ENCODE results near the gene CCL4. TPM values are rescaled to one million over a fixed set of nuclear protein-coding genes. Genes with fewer than 3 reads are reported as not detected.
"Not testable (repeated sequence)": the region's sequence is repeated elsewhere in the genome, so short reads cannot be mapped to it uniquely, and the experiment has no call there.

Gene CCL4
- total RNA-seq, 2 donors from 2014 or later, result 379 to 582 TPM

DNA sequence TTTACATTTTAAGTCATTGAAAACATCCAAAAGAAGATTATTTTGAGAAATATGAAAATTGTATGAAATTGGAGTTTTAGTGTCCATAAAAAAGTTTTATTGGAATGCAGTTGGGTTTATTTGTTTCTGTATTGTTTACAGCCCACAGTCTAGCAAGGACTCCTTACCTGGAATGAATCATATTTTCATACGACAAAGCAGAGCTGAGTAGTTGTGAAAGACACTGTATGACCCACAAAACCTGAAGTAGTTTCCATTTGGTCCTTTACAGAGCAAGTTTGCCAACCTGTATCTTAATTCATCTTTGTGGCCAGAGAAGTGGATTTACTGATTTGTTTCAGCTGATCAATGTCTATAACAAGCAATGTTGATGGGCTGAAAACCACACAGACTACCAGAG, 29.3 kb upstream of the CCL4 start:
- DNase-seq (ENCODE audit: low spot score) (no peak), ATAC-seq (peak; percentile 73 to 81)
- peak overlapping the region; percentile 63 for H3K4me3 Mint-ChIP-seq
- H3K4me1 Mint-ChIP-seq (ENCODE audit: low read depth in 2 of 2), result peaks cover 60 to 76% of the 10 kb centered on the region in 2 donors
- H3K27me3 Mint-ChIP-seq, result no peaks in the 10 kb centered on the region
- no peaks in the 10 kb centered on the region for H3K9me3 Mint-ChIP-seq
- peaks cover 7% of the 10 kb centered on the region for H3K36me3 Mint-ChIP-seq
- H3K27ac Mint-ChIP-seq, result peak overlapping the region; percentile 92 to 98

DNA sequence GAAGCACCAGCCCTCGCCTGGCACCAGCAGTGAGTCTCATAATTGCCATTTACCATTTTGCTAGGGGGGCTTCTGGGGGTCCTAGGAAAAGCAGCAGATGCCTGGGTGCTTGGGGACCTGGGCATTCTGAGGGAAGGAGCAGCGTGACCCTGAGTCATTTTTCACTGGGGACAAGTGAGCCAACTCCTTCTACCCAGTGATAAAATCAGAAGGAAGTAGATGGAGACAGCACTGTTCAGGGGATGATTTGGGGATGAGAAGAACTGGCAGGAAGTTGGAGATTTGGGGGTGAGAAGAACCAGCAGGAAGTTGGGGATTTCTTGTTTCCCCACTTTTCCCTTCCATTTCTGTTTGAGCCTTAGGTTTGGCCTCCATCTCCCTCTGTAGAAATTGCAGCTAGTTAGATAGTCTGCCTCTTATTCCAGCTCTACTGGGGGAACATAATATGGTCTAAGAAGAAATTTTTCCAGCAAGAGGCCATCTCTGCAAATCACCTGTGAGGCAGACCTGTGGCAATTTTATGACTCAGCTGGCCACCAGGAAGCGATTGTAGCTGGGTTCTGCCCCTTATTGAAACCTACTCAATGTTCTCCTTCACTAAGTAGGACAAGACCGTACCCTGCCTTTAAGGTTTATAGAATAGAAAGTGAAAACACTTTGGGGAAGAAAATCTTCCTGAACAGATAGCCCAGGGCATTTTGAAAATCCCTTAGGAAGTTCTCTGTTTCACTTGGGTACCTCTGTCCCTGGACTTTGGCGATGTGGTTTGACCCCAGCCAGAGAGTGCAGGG, 21.8 kb upstream of the CCL4 start:
- DNase-seq (ENCODE audit: low spot score); H3K36me3 Mint-ChIP-seq; H3K27me3 Mint-ChIP-seq; H3K9me3 Mint-ChIP-seq: not testable (repeated sequence)
- Mint-ChIP-seq H3K4me1 (ENCODE audit: low read depth in 2 of 2) (peaks cover 59 to 73% of the 10 kb centered on the region in 2 donors), H3K4me3 (peak overlapping the region; percentile 90), H3K27ac (peak overlapping the region; percentile 96 to 97)
- peak; percentile 25 to 55 for ATAC-seq

DNA sequence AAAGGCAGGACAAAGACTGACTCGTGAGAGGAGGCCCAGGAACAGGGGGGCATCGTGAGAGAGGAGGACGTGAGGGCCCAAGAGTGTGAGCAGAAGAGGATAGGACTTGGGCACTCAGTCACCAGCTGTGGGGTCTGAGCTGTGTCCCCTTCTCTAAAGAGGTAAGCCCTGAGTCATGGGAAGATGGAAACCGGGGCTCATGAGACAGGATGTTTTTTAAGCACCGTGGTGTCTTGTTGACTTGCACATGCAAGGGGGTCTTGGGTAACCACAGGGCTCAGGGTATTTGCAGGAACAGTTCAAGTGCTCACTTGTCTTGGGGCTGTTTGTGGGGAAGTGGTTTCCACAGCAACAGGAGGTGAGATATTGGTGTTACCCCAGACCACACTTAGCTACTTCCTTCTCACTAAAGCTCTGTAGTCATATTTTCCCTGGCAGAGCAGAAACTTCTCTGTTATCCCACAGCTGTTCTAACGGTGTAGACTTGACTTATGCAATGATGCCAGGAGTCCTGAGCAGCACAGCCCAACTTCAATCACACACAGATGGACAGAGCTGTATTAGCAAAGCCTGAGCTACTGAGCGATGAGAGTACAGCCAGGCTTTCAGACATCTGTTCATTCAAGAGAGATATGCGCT, 21.0 kb upstream of the CCL4 start:
- H3K27ac Mint-ChIP-seq, result peak overlapping the region; percentile 96 to 97
- peaks cover 59 to 77% of the 10 kb centered on the region in 2 donors for H3K4me1 Mint-ChIP-seq (ENCODE audit: low read depth in 2 of 2)
- H3K27me3 Mint-ChIP-seq, H3K9me3 Mint-ChIP-seq, H3K36me3 Mint-ChIP-seq: not testable (repeated sequence)
- H3K4me3 Mint-ChIP-seq, result peak overlapping the region; percentile 90
- ATAC-seq, result peak; percentile 91 to 92
- DNase-seq (ENCODE audit: low spot score), result peak; percentile 93

DNA sequence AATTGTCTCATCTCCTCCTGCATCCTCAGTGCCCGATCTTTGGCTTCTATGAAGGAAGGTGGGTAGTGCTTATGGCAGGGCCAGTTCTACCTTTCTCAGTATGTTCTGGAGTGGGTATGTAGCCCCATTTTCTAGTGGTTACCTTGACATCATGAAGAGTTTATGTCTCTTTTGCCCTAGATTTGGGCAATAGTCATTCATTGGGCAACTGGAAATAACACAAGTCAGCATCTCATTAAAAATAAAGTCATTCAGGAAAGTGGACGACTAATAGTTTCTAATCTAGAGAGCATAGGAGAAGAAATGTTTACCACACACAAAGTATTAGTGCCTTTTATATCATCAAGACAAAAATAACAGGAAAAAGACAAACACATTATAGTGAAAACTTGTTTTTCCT, 19.9 kb upstream of the CCL4 start:
- Mint-ChIP-seq H3K27ac (peak overlapping the region; percentile 85 to 96), H3K4me1 (ENCODE audit: low read depth in 2 of 2) (peaks cover 60 to 79% of the 10 kb centered on the region in 2 donors), H3K4me3 (peak overlapping the region; percentile 90)
- not testable (repeated sequence) for ATAC-seq; H3K27me3 Mint-ChIP-seq; H3K36me3 Mint-ChIP-seq; DNase-seq (ENCODE audit: low spot score); H3K9me3 Mint-ChIP-seq

DNA sequence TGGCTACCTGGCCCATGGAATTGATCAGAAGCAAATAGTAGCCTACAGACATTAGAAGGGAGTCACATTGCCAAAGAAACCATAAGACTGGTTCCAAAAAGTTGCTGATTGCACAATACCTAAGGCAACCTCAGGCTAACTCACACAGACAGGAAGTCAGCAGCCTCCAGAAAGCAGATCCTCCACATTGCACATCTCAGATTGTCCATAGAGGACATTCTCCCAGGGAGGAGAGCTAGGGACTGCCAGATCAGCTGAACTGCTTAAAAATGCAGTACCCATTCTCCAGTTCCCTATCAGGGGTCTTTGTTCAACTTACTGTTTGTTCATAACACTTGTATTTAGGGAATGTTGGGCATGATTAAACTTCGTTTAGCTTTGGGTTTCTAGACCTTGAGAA, 17.9 kb upstream of the CCL4 start:
- DNase-seq (ENCODE audit: low spot score), result no peak
- Mint-ChIP-seq H3K4me1 (ENCODE audit: low read depth in 2 of 2) (peaks cover 79 to 91% of the 10 kb centered on the region in 2 donors), H3K4me3 (peak overlapping the region; percentile 90)

DNA sequence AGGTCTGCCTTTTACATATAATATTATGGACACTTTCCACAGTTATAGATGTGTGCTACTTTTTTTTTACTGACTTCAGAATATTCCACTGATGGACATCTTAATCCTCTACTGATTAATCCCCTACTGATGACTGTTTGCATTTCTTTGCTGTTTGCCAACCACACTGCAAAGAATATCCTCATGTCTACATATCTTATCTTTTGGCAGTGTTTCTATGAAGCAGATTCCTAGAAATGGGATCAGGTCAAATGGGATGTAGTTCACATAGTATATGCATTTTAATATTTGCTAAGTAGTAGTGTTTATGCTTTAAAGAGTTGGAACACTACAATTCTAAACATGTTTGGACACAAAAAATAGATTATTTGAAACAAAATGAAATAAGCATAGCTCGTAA, 16.8 kb upstream of the CCL4 start:
- DNase-seq (ENCODE audit: low spot score) (no peak), ATAC-seq (no peak)
- Mint-ChIP-seq H3K9me3 (no peaks in the 10 kb centered on the region), H3K27ac (peak overlapping the region; percentile 95 to 96), H3K27me3 (no peaks in the 10 kb centered on the region), H3K36me3 (peaks cover 6% of the 10 kb centered on the region), H3K4me1 (ENCODE audit: low read depth in 2 of 2) (peaks cover 77 to 92% of the 10 kb centered on the region in 2 donors), H3K4me3 (peak overlapping the region; percentile 86)

More for the DNA sequence above, 17.9 kb upstream of the CCL4 start:
- H3K27me3 Mint-ChIP-seq, result no peaks in the 10 kb centered on the region
- H3K36me3 Mint-ChIP-seq, result peaks cover 6% of the 10 kb centered on the region
- H3K9me3 Mint-ChIP-seq, result no peaks in the 10 kb centered on the region
- ATAC-seq, result no peak
- H3K27ac Mint-ChIP-seq, result peak overlapping the region; percentile 87 to 96

DNA sequence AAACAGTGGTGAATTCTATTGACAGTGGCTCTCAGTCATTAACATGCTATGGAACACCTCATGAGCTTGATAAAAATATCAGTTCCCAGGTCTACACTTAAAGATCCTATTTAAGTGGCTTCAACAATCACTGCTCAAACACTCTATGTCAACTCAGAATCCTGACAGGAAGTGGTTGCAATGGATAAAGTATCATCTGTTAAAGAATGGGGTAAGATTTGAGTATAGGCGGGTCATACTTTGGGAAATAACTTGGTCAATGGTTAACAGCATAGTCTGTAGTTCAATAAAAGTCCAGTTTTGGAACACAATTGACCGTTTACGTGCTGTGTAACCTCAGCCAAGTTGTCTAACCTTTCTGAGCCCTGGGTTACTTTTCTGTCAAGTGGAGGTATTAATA, 16.2 kb upstream of the CCL4 start:
- H3K27me3 Mint-ChIP-seq; ATAC-seq; H3K36me3 Mint-ChIP-seq; DNase-seq (ENCODE audit: low spot score); H3K9me3 Mint-ChIP-seq: not testable (repeated sequence)
- Mint-ChIP-seq H3K27ac (peak overlapping the region; percentile 95 to 96), H3K4me1 (ENCODE audit: low read depth in 2 of 2) (peaks cover 76 to 91% of the 10 kb centered on the region in 2 donors), H3K4me3 (peak overlapping the region; percentile 86)

DNA sequence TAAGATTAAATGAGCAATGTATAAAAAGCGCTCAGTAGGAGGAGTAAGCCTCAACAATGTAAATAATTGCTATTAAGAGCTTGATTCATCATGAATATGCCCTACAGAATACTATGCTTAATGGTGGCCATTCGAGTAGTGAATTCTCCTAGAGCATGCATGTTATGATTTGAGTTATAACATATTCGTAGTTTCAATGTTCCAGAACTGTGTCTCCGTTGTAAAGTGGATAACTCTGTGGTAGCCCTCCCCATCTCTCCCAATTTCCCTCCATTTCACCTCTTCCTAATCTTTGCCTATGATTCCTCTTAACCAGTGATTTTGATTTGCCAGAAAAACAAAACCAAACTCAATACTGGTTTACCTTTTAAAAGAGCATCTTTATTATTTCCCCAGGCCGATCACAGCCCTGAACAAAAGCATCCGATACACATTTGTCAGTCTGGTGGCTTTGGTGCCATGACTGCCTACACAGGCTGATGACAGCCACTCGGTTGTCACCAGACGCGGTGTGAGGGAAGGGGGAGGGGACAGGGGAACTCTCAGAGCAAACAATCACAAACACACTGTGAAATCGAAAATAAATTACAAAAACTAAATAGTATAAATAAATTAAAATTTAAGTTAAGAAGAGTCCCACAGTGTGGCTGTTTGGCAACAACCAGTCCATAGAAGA, 15.6 kb upstream of the CCL4 start:
- peak overlapping the region; percentile 86 for H3K4me3 Mint-ChIP-seq

DNA sequence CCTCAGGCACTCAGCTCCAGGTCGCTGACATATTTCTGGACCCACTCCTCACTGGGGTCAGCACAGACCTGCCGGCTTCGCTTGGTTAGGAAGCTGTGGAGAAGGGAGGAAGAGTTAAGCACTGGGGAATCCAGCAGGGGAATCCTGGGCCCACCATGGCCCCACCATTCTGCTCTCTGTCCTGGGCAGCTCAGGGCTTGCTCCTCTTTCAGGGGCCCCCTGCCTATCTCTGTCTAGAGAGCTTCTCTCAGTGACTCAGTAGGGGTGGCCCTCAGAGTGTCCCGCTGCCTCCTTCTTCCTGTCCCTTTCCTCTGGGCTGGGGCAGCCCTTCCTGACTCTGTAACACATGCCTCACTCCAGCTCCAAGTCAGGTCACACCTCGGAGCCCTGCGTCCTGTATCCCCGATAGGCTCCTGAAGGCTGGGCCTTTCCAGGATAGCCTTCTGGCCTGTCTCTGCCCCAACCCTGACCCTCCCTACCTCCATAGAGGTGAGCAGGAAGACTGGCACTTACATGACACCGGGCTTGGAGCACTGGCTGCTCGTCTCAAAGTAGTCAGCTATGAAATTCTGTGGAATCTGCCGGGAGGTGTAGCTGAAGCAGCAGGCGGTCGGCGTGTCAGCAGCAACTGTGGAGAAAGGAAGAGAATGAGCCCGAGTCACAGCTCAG, 14.8 kb upstream of the CCL4 start:
- peak overlapping the region; percentile 86 for H3K4me3 Mint-ChIP-seq
- peak; percentile 79 for DNase-seq (ENCODE audit: low spot score)
- H3K4me1 Mint-ChIP-seq (ENCODE audit: low read depth in 2 of 2), result peaks cover 73 to 89% of the 10 kb centered on the region in 2 donors
- peaks cover 3% of the 10 kb centered on the region for H3K9me3 Mint-ChIP-seq
- peak overlapping the region; percentile 95 to 96 for H3K27ac Mint-ChIP-seq
- no peaks in the 10 kb centered on the region for H3K27me3 Mint-ChIP-seq
- peak; percentile 17 to 24 for ATAC-seq
- H3K36me3 Mint-ChIP-seq, result peaks cover 11% of the 10 kb centered on the region

More for the DNA sequence above, 15.6 kb upstream of the CCL4 start:
- ATAC-seq; H3K9me3 Mint-ChIP-seq; DNase-seq (ENCODE audit: low spot score); H3K36me3 Mint-ChIP-seq; H3K27me3 Mint-ChIP-seq: not testable (repeated sequence)
- peak overlapping the region; percentile 95 to 96 for H3K27ac Mint-ChIP-seq
- peaks cover 74 to 90% of the 10 kb centered on the region in 2 donors for H3K4me1 Mint-ChIP-seq (ENCODE audit: low read depth in 2 of 2)

DNA sequence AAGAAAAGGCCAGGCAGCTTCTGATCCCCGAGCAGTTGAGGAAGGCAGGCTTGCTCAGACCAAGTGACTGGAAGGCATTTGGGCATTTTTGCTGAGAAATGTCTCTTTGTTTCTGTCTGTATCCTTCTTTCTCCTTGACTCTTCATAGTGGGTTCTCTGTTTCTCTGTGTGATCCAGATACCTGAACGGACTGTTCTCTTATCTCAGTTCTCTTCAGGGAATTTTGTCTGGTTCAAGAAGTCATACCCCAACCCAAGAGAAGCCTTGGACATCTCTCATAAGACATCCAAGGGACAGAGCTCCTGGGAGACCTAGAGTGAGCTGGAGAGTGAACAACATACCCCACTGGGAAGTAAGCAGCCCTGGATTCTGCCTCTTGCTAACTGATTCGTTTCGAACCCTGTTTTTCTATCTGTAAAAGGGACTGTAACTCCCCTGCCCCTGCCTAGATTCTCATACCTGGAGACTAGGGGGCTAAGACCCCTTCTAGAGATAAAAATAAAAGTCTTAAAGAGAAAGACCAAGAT, 14.2 kb upstream of the CCL4 start:
- peaks cover 71 to 89% of the 10 kb centered on the region in 2 donors for H3K4me1 Mint-ChIP-seq (ENCODE audit: low read depth in 2 of 2)
- H3K9me3 Mint-ChIP-seq, result peaks cover 6% of the 10 kb centered on the region

DNA sequence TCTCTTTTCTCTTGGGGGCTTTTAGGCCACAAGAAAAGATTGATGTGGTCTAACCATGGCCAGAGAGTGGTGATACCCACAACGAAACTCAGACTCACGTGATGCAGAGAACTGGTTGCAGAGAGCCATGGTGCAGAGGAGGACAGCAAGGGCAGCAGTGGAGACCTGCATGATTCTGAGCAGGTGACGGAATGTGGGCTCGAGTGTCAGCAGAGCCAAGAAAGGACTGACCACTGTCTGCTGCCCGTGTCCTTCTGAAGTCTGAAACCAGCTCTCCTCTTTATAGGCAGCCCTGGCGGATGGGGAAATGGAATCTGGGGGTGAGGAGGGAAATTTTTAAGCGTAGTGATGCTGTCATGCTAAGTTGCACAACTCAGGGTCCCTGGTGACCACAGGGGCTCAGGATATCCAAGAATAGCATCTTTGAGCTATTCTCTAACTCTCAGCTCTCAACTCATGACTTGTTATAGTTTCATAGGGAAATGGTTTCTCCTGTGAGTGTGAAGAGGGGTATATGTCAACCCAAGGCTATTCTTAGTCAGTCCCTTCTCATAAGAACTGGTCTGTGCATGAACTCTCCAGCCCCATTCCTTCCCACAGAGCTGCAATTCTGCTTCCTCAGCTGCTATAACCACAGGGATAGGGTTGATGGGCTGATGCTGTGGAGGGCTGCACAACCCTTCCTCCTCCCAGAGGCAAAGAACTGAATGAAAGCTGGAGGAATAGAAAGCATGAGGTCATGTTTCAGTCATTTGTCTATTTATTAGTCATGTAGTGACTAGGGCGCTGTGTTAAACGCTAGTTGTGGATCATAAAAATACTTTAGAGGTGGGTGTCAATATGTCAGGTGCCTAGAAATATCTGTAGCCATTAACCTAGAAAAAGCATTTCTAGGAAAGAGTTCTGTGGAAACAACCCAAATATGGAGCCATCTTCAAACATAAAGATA, 13.5 kb upstream of the CCL4 start, which contains the start of gene CCL3:
TSS of gene CCL3 (minus strand) at position 256 of the 949 bp plus-strand sequence. CDS start at position 171, 85 bp downstream.
- Mint-ChIP-seq H3K36me3 (peaks cover 11% of the 10 kb centered on the region), H3K9me3 (peaks cover 6% of the 10 kb centered on the region), H3K4me1 (ENCODE audit: low read depth in 2 of 2) (peaks cover 70 to 89% of the 10 kb centered on the region in 2 donors), H3K27ac (peak within 1 kb of the TSS; percentile 95 to 96), H3K27me3 (no peaks in the 10 kb centered on the region), H3K4me3 (peak within 1 kb of the TSS; percentile 86)
- ATAC-seq (peak; percentile 78 to 87), DNase-seq (ENCODE audit: low spot score) (peak; percentile 91)

More for the DNA sequence above, 14.2 kb upstream of the CCL4 start:
- Mint-ChIP-seq H3K4me3 (peak overlapping the region; percentile 86), H3K36me3 (peaks cover 11% of the 10 kb centered on the region), H3K27ac (peak overlapping the region; percentile 95 to 96), H3K27me3 (no peaks in the 10 kb centered on the region)
- no peak for ATAC-seq
- DNase-seq (ENCODE audit: low spot score), result no peak

DNA sequence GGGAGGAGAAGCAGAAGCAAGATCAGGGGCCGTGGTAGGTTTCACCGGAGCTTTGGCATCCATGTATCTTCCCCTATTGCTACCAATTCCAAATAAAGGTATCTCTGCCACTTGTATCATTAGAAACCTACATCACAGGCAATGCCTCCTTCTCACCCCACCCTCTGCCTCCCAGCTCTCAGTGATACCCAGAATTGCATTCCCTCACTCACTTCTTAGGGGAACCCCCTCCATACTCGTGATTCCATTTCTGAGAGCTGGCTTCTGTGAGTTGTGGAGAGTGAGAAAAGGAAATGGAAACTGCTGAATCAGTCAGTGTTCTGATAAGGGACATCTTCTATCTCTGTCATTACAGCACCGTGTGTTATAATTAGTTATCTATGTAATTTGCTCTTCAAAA, 11.4 kb upstream of the CCL4 start:
- Mint-ChIP-seq H3K9me3 (peaks cover 6% of the 10 kb centered on the region), H3K27ac (peak overlapping the region; percentile 95 to 96), H3K4me3 (peak overlapping the region; percentile 61), H3K27me3 (no peaks in the 10 kb centered on the region), H3K4me1 (ENCODE audit: low read depth in 2 of 2) (peaks cover 69 to 81% of the 10 kb centered on the region in 2 donors), H3K36me3 (peaks cover 11% of the 10 kb centered on the region)
- DNase-seq (ENCODE audit: low spot score) (peak; percentile 85), ATAC-seq (peak; percentile 37 to 48)

Measured in natural killer cell treated with Interleukin-12 subunit alpha and Interleukin-12 subunit beta and Interleukin-15 and Interleukin-18, amount 100 ng/mL, for 72 hours (primary cell).